ENCODE measurements around the gene C17orf58. TPM values are rescaled to one million over a fixed set of nuclear protein-coding genes. Genes with fewer than 3 reads are reported as not detected.
"Not testable (repeated sequence)": the region's sequence is repeated elsewhere in the genome, so short reads cannot be mapped to it uniquely, and the experiment has no call there.

Gene C17orf58
- total RNA-seq = 23.7 and 24.9 TPM in 2 replicates

DNA sequence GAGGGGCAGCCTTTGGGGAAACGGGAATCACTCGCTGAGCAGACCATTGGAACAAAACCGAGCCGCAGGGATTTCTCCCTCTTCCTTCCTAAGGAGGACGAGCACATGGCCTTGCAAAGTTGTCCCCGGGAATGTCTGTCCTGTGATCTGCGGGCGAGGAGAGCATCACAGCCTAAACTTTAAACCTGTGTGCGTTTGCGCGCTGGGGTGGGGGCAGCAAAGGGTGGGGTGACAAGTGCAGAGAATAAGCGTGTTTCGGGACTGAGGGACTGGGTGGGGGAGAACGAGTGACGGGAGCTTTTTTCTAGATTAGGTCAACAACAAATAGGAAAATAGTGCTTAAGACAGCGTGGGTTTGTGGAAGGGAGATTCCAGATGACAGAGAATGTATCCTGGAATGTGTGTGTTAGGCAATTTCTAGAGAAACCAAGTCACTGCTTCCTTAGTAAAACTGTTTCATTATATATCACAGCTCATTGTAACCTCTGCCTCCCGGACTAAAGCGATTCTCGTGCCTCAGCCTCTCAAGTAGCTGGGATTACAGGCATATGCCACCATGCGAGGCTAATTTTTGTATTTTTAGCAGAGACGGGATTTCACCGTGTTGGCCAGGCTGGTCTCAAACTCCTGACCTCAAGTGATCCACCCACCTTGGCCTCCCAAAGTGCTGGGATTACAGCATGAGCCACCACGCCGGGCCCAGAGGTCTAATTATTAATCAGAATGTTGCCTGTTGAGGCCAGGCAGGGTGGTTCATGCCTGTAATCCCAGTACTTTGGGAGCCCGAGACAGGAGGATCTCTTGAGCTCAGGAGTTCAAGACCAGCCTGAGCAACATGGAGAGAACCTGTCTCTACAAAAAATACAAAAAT is at the start of gene C17orf58:
Gene C17orf58, minus strand, starts transcription at position 169 of the 871 bp plus-strand sequence. CDS start 271 bp downstream, outside the sequence.
- Mint-ChIP-seq H3K4me3 (peak within 1 kb of the TSS; percentile 85), H3K27me3 (ENCODE audit: insufficient read depth) (peaks cover 29% of the 10 kb centered on the region), H3K27ac (peak within 1 kb of the TSS; percentile 72), H3K4me1 (ENCODE audit: low read depth) (peaks cover 30% of the 10 kb centered on the region)
- H3K9me3 Mint-ChIP-seq; DNase-seq (ENCODE audit: low spot score); H3K36me3 Mint-ChIP-seq (ENCODE audit: low read depth): not testable (repeated sequence)
- intact Hi-C loops (cut with micrococcal nuclease) = loop anchor here (2.0 to 10.0 kb wide), 2 partner anchors 34 to 208 kb away; no protein-coding TSS in a partner anchor

DNA sequence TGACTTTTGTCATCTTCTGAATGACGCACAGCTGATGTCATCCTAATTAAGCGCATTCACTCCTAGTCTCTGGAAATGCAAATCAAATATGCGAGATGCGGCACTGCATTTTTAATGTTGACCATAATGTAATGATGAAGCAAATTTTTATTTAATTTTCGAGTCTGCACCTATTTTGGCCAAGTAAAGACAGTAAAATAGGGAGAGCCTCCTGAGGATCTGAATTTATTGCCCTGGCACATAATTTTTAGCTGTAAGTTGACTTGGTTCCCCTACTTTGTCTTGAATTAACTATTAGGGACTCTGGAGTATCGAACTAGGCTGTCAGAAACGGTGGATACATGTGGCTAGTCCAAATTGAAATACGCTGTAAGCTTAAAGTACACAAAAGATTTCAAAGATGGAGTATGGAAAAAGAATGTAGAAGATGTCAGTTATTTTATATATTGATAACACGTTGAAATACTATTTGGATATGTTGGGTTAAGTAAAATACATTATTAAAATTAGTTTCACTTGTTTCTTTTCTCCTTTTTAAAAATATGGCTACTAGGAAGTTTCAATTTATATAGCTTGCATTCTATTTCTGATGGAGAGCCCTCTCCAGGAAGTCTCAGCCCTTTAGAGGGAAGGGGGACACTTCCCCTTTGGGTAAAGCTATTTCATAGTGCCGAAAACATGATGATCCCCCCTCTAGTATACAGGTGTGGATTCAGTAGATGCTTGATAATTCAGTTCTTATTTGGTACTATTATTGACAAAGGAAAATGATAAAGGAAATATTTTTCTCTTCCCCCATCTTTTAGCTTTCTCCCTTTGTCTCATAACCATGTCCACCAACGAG is 40.3 kb upstream of the C17orf58 start:
- DNase-seq (ENCODE audit: low spot score) = no peak
- Mint-ChIP-seq H3K27me3 (ENCODE audit: insufficient read depth) (no peaks in the 10 kb centered on the region), H3K4me1 (ENCODE audit: low read depth) (peaks cover 27% of the 10 kb centered on the region), H3K4me3 (peak overlapping the region; percentile 96), H3K36me3 (ENCODE audit: low read depth) (peaks cover 38% of the 10 kb centered on the region), H3K27ac (peak overlapping the region; percentile 97), H3K9me3 (no peaks in the 10 kb centered on the region)
- intact Hi-C loops (cut with micrococcal nuclease) = loop anchor here (1.0 to 5.0 kb wide), 4 partner anchors 66 to 319 kb away; partner anchors contain the start of genes AMZ2 and NOL11

GRCh38 chr17:68035523-68036303 is 39.4 kb upstream of the C17orf58 start, which contains the start of gene KPNA2:
TSS of gene KPNA2 (plus strand) at chr17:68035735. CDS start at chr17:68037133, 1,398 bp downstream.
- H3K27ac Mint-ChIP-seq = peak within 1 kb of the TSS; percentile 97
- no peaks in the 10 kb centered on the region for H3K27me3 Mint-ChIP-seq (ENCODE audit: insufficient read depth)
- peaks cover 33% of the 10 kb centered on the region for H3K36me3 Mint-ChIP-seq (ENCODE audit: low read depth)
- H3K9me3 Mint-ChIP-seq = no peaks in the 10 kb centered on the region
- H3K4me3 Mint-ChIP-seq = peak within 1 kb of the TSS; percentile 96
- peaks cover 23% of the 10 kb centered on the region for H3K4me1 Mint-ChIP-seq (ENCODE audit: low read depth)
- intact Hi-C loops (cut with micrococcal nuclease) = loop anchor here (1.0 to 5.0 kb wide), 8 partner anchors 15 to 422 kb away; partner anchors contain the start of genes AMZ2, NOL11 and WIPI1
- DNase-seq (ENCODE audit: low spot score) = peak; percentile 93

DNA sequence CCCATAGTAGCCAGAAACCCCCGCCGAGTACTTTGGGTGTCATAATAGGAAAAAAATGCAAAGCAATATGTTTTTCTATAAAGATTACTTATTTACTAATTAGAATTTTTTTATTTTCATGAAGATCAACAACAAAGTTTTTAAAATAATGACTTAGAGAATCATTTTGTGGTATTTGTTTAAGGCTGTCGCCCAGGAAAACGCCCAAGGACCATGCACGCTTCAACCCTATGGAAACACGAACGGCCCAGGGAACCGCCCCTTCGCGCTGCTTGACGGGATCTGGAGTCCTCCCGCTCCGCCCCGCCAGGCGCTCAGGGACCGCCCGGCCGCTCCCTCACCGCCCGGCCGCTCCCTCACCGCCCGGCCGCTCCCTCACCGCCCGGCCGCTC is 38.9 kb upstream of the C17orf58 start:
- peaks cover 29% of the 10 kb centered on the region for H3K36me3 Mint-ChIP-seq (ENCODE audit: low read depth)
- H3K4me1 Mint-ChIP-seq (ENCODE audit: low read depth) = peaks cover 22% of the 10 kb centered on the region
- peak overlapping the region; percentile 97 for H3K27ac Mint-ChIP-seq
- intact Hi-C loops (cut with micrococcal nuclease) = loop anchor here (1.0 to 5.0 kb wide), 7 partner anchors 15 to 422 kb away; partner anchors contain the start of genes NOL11 and WIPI1
- no peaks in the 10 kb centered on the region for H3K9me3 Mint-ChIP-seq
- no peak for DNase-seq (ENCODE audit: low spot score)
- H3K4me3 Mint-ChIP-seq = peak overlapping the region; percentile 96
- H3K27me3 Mint-ChIP-seq (ENCODE audit: insufficient read depth) = no peaks in the 10 kb centered on the region

- intact Hi-C loops (cut with micrococcal nuclease) = loop anchor here (2.0 kb wide), 1 partner anchor 42 kb away; no protein-coding TSS in a partner anchor
- Mint-ChIP-seq H3K27me3 (ENCODE audit: insufficient read depth) (no peaks in the 10 kb centered on the region), H3K4me3 (no peak overlapping the region)
Measured at GRCh38 chr17:68034452-68034776, 38.1 kb upstream of the C17orf58 start.

GRCh38 chr17:68033636-68034451 is 37.6 kb upstream of the C17orf58 start:
- H3K36me3 Mint-ChIP-seq (ENCODE audit: low read depth) = peaks cover 23% of the 10 kb centered on the region
- DNase-seq (ENCODE audit: low spot score) = no peak
- H3K27me3 Mint-ChIP-seq (ENCODE audit: insufficient read depth) = no peaks in the 10 kb centered on the region
- no peak overlapping the region for H3K4me3 Mint-ChIP-seq
- H3K27ac Mint-ChIP-seq = no peak overlapping the region
- H3K9me3 Mint-ChIP-seq = no peaks in the 10 kb centered on the region
- H3K4me1 Mint-ChIP-seq (ENCODE audit: low read depth) = peaks cover 22% of the 10 kb centered on the region
- intact Hi-C loops (cut with micrococcal nuclease) = loop anchor here (2.0 kb wide), 1 partner anchor 41 kb away; no protein-coding TSS in a partner anchor

More at GRCh38 chr17:68034452-68034776, 38.1 kb upstream of the C17orf58 start:
- Mint-ChIP-seq H3K9me3 (no peaks in the 10 kb centered on the region), H3K27ac (no peak overlapping the region), H3K4me1 (ENCODE audit: low read depth) (peaks cover 22% of the 10 kb centered on the region), H3K36me3 (ENCODE audit: low read depth) (peaks cover 26% of the 10 kb centered on the region)
- DNase-seq (ENCODE audit: low spot score) = no peak

DNA sequence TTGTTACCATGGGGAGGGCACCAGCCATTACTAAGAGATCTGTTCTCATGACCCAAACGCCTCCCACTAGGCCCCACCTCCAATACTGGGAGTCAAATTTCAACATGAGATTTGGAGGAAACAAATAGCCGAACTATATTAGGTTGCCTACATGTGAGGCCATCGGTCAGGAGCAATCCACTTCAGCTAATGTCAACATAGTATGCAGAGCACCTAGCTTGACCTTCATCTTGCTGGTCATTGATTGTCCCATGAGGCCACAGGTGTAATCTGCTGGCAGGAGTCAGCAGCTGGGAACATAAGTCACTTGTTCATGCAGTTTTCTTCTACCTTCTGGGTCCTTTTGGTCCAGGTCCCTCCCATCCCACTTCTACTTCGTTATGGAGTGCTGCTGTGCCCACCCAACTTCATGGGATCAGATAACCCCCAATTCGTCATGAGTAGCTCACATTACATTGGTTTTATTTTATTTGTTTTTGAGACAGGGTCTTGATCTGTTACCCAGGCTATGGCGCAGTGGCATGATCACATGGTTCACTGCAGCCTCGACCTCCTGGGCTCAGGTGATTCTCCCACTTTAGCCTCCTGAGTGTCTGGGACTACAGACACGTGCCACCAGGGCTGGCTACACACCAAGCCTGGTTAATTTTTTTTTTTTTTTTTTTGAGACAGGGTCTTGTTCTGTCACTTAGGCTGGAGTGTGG is 33.4 kb upstream of the C17orf58 start:
- no peak for DNase-seq (ENCODE audit: low spot score)
- H3K4me3 Mint-ChIP-seq = no peak overlapping the region
- H3K27ac Mint-ChIP-seq = no peak overlapping the region
- no peaks in the 10 kb centered on the region for H3K4me1 Mint-ChIP-seq (ENCODE audit: low read depth)
- no peaks in the 10 kb centered on the region for H3K9me3 Mint-ChIP-seq
- peaks cover 11% of the 10 kb centered on the region for H3K27me3 Mint-ChIP-seq (ENCODE audit: insufficient read depth)
- H3K36me3 Mint-ChIP-seq (ENCODE audit: low read depth) = no peaks in the 10 kb centered on the region
- intact Hi-C loops (cut with micrococcal nuclease) = no loop called here

- H3K36me3 Mint-ChIP-seq (ENCODE audit: low read depth); intact Hi-C loops (cut with micrococcal nuclease); H3K27ac Mint-ChIP-seq; DNase-seq (ENCODE audit: low spot score); H3K9me3 Mint-ChIP-seq; H3K4me3 Mint-ChIP-seq: not testable (repeated sequence)
- H3K27me3 Mint-ChIP-seq (ENCODE audit: insufficient read depth) = peaks cover 17% of the 10 kb centered on the region
- H3K4me1 Mint-ChIP-seq (ENCODE audit: low read depth) = peaks cover 21% of the 10 kb centered on the region
Measured at GRCh38 chr17:68022547-68022946, 26.3 kb upstream of the C17orf58 start.

DNA sequence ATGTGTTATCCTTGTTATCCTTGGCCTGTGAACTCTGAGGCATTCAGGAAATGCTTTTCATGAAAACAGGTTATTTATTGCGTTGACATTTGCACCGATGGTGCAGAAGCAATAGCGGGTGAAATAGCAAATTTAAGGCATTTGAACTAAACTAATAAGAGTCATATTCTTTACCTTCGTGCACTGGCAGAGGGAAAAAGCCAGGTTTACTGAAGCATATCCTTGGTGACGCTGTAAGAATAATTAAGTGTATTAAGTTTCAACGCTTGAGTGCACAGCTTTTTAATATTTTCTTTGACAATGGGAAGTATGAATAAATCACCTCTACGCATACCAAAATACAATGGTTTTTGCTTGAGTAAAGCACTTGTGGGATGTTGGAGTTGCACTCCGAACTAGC is 25.7 kb upstream of the C17orf58 start:
- Mint-ChIP-seq H3K27ac (no peak overlapping the region), H3K4me1 (ENCODE audit: low read depth) (peaks cover 21% of the 10 kb centered on the region), H3K36me3 (ENCODE audit: low read depth) (no peaks in the 10 kb centered on the region), H3K9me3 (no peaks in the 10 kb centered on the region), H3K27me3 (ENCODE audit: insufficient read depth) (peaks cover 17% of the 10 kb centered on the region), H3K4me3 (no peak overlapping the region)
- DNase-seq (ENCODE audit: low spot score) = no peak
- intact Hi-C loops (cut with micrococcal nuclease) = no loop called here

DNA sequence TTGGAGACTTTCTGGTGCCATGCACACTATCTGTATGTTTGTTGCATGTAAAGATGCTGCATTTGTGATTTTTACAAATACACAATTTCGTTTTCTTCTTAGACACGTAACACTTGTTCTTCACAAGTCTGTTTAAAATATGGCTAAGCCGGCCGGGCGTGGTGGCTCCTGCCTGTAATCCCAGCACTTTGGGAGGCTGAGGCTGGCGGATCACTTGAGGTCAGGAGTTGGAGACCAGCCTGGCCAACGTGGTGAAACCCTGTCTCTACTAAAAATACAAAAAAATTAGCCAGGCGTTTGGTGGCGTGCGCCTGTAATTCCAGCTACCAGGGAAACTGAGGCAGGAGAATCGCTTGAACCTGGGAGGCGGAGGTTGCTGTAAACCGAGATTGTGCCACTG is 24.5 kb upstream of the C17orf58 start:
- not testable (repeated sequence) for H3K36me3 Mint-ChIP-seq (ENCODE audit: low read depth); H3K27me3 Mint-ChIP-seq (ENCODE audit: insufficient read depth); DNase-seq (ENCODE audit: low spot score); H3K9me3 Mint-ChIP-seq
- peaks cover 21% of the 10 kb centered on the region for H3K4me1 Mint-ChIP-seq (ENCODE audit: low read depth)
- H3K4me3 Mint-ChIP-seq = peak overlapping the region; percentile 87
- peak overlapping the region; percentile 98 for H3K27ac Mint-ChIP-seq
- intact Hi-C loops (cut with micrococcal nuclease) = loop anchor here (1.0 kb wide), 2 partner anchors 15 to 25 kb away; partner anchors contain the start of gene KPNA2

- H3K27me3 Mint-ChIP-seq (ENCODE audit: insufficient read depth) = peaks cover 13% of the 10 kb centered on the region
- H3K4me3 Mint-ChIP-seq = peak overlapping the region; percentile 87
- no peaks in the 10 kb centered on the region for H3K9me3 Mint-ChIP-seq
- H3K27ac Mint-ChIP-seq = peak overlapping the region; percentile 98
- peaks cover 21% of the 10 kb centered on the region for H3K4me1 Mint-ChIP-seq (ENCODE audit: low read depth)
- intact Hi-C loops (cut with micrococcal nuclease) = loop anchor here (1.0 kb wide), 2 partner anchors 15 to 25 kb away; partner anchors contain the start of gene KPNA2
- DNase-seq (ENCODE audit: low spot score) = no peak
- H3K36me3 Mint-ChIP-seq (ENCODE audit: low read depth) = no peaks in the 10 kb centered on the region
Measured at GRCh38 chr17:68020409-68020756, 24.1 kb upstream of the C17orf58 start.
